ENCODE data around the gene PPP2R2C.

DNA sequence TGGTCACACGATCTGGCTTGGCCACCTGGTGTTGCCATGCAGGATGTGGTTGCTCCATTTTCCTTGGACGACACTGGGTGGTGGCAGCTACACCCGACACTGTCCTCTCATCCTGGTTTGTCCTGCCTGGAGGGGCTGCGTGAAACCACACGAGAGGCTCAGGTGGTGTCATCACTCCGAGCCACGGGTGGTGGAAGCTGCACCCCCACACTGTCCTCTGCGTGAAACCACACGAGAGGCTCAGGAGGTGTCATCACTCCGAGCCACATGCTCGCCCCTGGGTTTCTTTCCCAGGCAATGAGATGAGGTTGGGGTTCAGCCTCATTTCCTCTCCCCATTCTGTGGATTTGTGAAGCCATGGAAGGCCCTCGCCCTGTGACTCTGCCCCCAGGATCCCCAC, 168.5 kb downstream of the PPP2R2C start:
- TF ChIP-seq POLR2A (IDR thresholded peaks at IDR 0.05; ENCODE audit: low read depth, low read length) (no peak), TAF1 (IDR thresholded peaks at IDR 0.05; ENCODE audit: low read depth, low read length) (no peak)
